ENCODE results near the gene ARID2.

ARID2 gene

DNA sequence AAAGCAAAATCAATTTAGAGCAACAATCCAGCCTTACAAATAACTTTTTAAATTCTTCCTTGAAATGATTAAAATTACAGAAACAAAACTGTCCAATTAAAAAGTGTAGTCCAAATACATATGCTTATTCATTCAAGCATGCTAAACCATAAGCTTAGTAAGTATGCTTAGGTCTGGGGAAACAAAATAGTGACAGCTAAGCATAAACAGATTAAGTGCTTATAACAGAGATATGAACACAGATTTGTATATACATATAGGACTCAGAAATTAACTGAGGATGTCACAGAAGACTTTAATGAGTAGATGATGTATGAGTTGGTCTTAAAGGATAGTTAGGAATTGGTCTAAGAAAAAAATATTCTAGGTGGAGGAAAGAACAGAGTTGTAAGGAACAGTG lies 219.0 kb downstream of the ARID2 start:
- DNase-seq, result no peak
